ENCODE results near the gene BSPH1. TPM values are rescaled to one million over a fixed set of nuclear protein-coding genes. Genes with fewer than 3 reads are reported as not detected.

BSPH1 gene
- total RNA-seq (2016; rRNA removed; fragmentation: Illumina TruSeq; extraction: Trizol) = not detected in 2 replicates
- total RNA-seq (2016; cell fraction: cytosol; rRNA removed; fragmentation: Illumina TruSeq; extraction: Trizol; ENCODE audit: low read depth) = not detected in 2 replicates
- not detected in 2 replicates for total RNA-seq (2016; cell fraction: insoluble cytoplasmic fraction; rRNA removed; fragmentation: Illumina TruSeq; extraction: Trizol)
- total RNA-seq (2016; cell fraction: membrane; rRNA removed; fragmentation: Illumina TruSeq; extraction: Trizol) = not detected in 2 replicates
- not detected in 2 replicates for total RNA-seq (2016; cell fraction: nucleus; rRNA removed; fragmentation: Illumina TruSeq; extraction: Trizol)
- polyA plus RNA-seq (2011; rRNA removed) = not detected in 2 replicates
- not detected in 2 replicates for polyA plus RNA-seq (2011; cell fraction: cytosol; rRNA removed)
- not detected in 2 replicates for polyA plus RNA-seq (2011; cell fraction: nucleus; rRNA removed)
- polyA plus RNA-seq (2012) = not detected in 2 replicates
- polyA plus RNA-seq (2016; cell fraction: cytosol; fragmentation: Illumina TruSeq; extraction: Trizol; ENCODE audit: low read depth) = not detected in 2 replicates
- polyA plus RNA-seq (2016; cell fraction: insoluble cytoplasmic fraction; fragmentation: Illumina TruSeq; extraction: Trizol; ENCODE audit: low read depth) = not detected in 2 replicates
- polyA plus RNA-seq (2016; cell fraction: membrane; fragmentation: Illumina TruSeq; extraction: Trizol; ENCODE audit: low read depth) = not detected in 2 replicates
- polyA plus RNA-seq (2016; cell fraction: nucleus; fragmentation: Illumina TruSeq; extraction: Trizol; ENCODE audit: insufficient read depth, low read depth) = not detected in 2 replicates
- not detected in 2 replicates for polyA minus RNA-seq (2011; rRNA and poly(A)+ RNA removed; ENCODE audit: low replicate concordance)
- polyA minus RNA-seq (2011; cell fraction: cytosol; rRNA and poly(A)+ RNA removed) = not detected in 2 replicates
- polyA minus RNA-seq (2011; cell fraction: nucleus; rRNA and poly(A)+ RNA removed) = not detected in 2 replicates
- not detected for Bru-seq, nascent RNA
- not detected for BruChase-seq, experiment 1, labeled RNA remaining after a 6-hour chase
- not detected for BruChase-seq, experiment 2, labeled RNA remaining after a 2-hour chase
- long read RNA-seq, experiment 1 = 0 reads
- long read RNA-seq, experiment 2 = 0 reads

GRCh38 chr19:47992070-47992469, at the start of gene BSPH1:
Gene BSPH1 (minus strand): TSS chr19:47992170. CDS start chr19:47992081, 89 bp downstream.
- DNase-seq (ENCODE audit: low spot score) (no peak), FAIRE-seq (no peak), ATAC-seq (no peak)
- Histone ChIP-seq H3K4me1 (ENCODE audit: insufficient read depth, low read length) (no peaks in the 10 kb centered on the region), H4K20me1 (ENCODE audit: insufficient read depth, low read length) (no peaks in the 10 kb centered on the region), H2AFZ (ENCODE audit: low read length) (no peak within 1 kb of the TSS), H3K9ac (ENCODE audit: insufficient read depth, low read depth, low read length) (no peak within 1 kb of the TSS), H3K4me3 (replicated peaks in 1 of 3; ENCODE audit: insufficient read depth in 1 of 3, low read depth in 2 of 3, low read length in 3 of 3) (no peak within 1 kb of the TSS), H3K27me3 (ENCODE audit: control insufficient read depth in 1 of 2, insufficient read depth in 2 of 2, low read length in 2 of 2) (peaks cover 1 to 11% of the 10 kb centered on the region in 2 experiments; a peak in 3 of 5 replicates), H3K9me3 (ENCODE audit: low read length) (no peaks in the 10 kb centered on the region), H3K4me2 (ENCODE audit: low read depth, low read length) (no peak within 1 kb of the TSS), H3K27ac (ENCODE audit: extremely low read length, insufficient read depth, low read length) (no peak within 1 kb of the TSS), H3K36me3 (replicated peaks in 1 of 2; ENCODE audit: control insufficient read depth in 1 of 2, insufficient read depth in 2 of 2, low read length in 2 of 2) (no peaks in the 10 kb centered on the region), H3K79me2 (ENCODE audit: insufficient read depth, low read length) (no peaks in the 10 kb centered on the region)
- intact Hi-C loops (cut with micrococcal nuclease; ENCODE audit: unreplicated experiment) (no loop called here), in situ Hi-C loops (cut with HindIII; ENCODE audit: extremely low pct_ligation_motif_present, low pct_unique_long_range_greater_than_20kb) (no loop called here)
- 2% methylated on average over 2 of the region's 2 CpGs for WGBS (ENCODE audit: low lambda C conversion rate)
- POLR2A ChIA-PET = no interaction called here
- CTCF ChIA-PET (ENCODE audit: low intra/inter-chr PET ratio, low total read pairs) = no interaction called here
- BruUV-seq (replicated peaks) = no TSS peak
- TF ChIP-seq ZHX2 (IDR thresholded peaks at IDR 0.05; ENCODE audit: low read depth) (no peak), ZHX2 (CRISPR knock-in tag; IDR thresholded peaks at IDR 0.05; ENCODE audit: borderline replicate concordance) (no peak), GATA4 (IDR thresholded peaks at IDR 0.05; ENCODE audit: borderline replicate concordance, low read depth) (no peak), HINFP (CRISPR knock-in tag; IDR thresholded peaks at IDR 0.05; ENCODE audit: low read depth) (no peak), HCFC1 (IDR thresholded peaks at IDR 0.05; ENCODE audit: low read depth, low read length) (no peak), CSRNP1 (CRISPR knock-in tag; IDR thresholded peaks at IDR 0.05) (no peak), SNAPC5 (CRISPR knock-in tag; IDR thresholded peaks at IDR 0.05; ENCODE audit: borderline replicate concordance) (no peak), FOXC1 (CRISPR knock-in tag; IDR thresholded peaks at IDR 0.05; ENCODE audit: borderline replicate concordance) (no peak), NR2C2 (CRISPR knock-in tag; IDR thresholded peaks at IDR 0.05; ENCODE audit: borderline replicate concordance) (no peak), ZNF10 (CRISPR knock-in tag; IDR thresholded peaks at IDR 0.05; ENCODE audit: borderline replicate concordance, low read depth) (no peak)
